ENCODE results near the gene IGLL5.
A peak's percentile ranks its signal among the peaks of the same experiment; 100 is the strongest.

Gene IGLL5

GRCh38 chr22:22933807-22934542, 46.4 kb downstream of the IGLL5 start:
- TF ChIP-seq CTCF (IDR thresholded peaks at IDR 0.05; ENCODE audit: low read depth, low read length) (no peak), EZH2phosphoT487 (IDR thresholded peaks at IDR 0.05; ENCODE audit: low read depth) (no peak)
- H3K4me2 ChIP-seq (ENCODE audit: low read length) = 0 out of 2 replicates have a peak overlapping the region, but pooled peaks have one; percentile 57
- no peak overlapping the region for H2AFZ ChIP-seq (ENCODE audit: low read depth, low read length)
- H3K4me1 ChIP-seq (ENCODE audit: low read length) = peaks cover 97% of the 10 kb centered on the region
- no peaks in the 10 kb centered on the region for H3K9me3 ChIP-seq (ENCODE audit: insufficient read depth, low read length)
- peaks cover 21% of the 10 kb centered on the region for H3K36me3 ChIP-seq (replicated peaks; ENCODE audit: low read depth, low read length)
- H3K27me3 ChIP-seq (ENCODE audit: low read depth, low read length) = no peaks in the 10 kb centered on the region
- H3K4me3 ChIP-seq (ENCODE audit: low read length) = no peak overlapping the region
- H3K9ac ChIP-seq (ENCODE audit: low read length) = peak overlapping the region; percentile 94
- H4K20me1 ChIP-seq (ENCODE audit: insufficient read depth, low read length) = no peaks in the 10 kb centered on the region
- peak overlapping the region; percentile 92 for H3K27ac ChIP-seq (ENCODE audit: low read length)
- H3K79me2 ChIP-seq (ENCODE audit: low read length) = peaks cover 95% of the 10 kb centered on the region

GRCh38 chr22:22934543-22935055, 47.0 kb downstream of the IGLL5 start:
- Histone ChIP-seq H3K27me3 (ENCODE audit: low read depth, low read length) (no peaks in the 10 kb centered on the region), H3K36me3 (replicated peaks; ENCODE audit: low read depth, low read length) (peaks cover 21% of the 10 kb centered on the region), H3K9me3 (ENCODE audit: insufficient read depth, low read length) (no peaks in the 10 kb centered on the region), H3K9ac (ENCODE audit: low read length) (peak overlapping the region; percentile 94), H3K27ac (ENCODE audit: low read length) (peak overlapping the region; percentile 92), H3K4me3 (ENCODE audit: low read length) (no peak overlapping the region), H3K79me2 (ENCODE audit: low read length) (peaks cover 95% of the 10 kb centered on the region), H3K4me2 (ENCODE audit: low read length) (peak overlapping the region; percentile 57), H3K4me1 (ENCODE audit: low read length) (peaks cover 97% of the 10 kb centered on the region), H4K20me1 (ENCODE audit: insufficient read depth, low read length) (no peaks in the 10 kb centered on the region), H2AFZ (ENCODE audit: low read depth, low read length) (no peak overlapping the region)
- no peak for TF ChIP-seq EZH2phosphoT487 (IDR thresholded peaks at IDR 0.05; ENCODE audit: low read depth)
- no peak for TF ChIP-seq CTCF (IDR thresholded peaks at IDR 0.05; ENCODE audit: low read depth, low read length)

GRCh38 chr22:22935056-22935545, 47.5 kb downstream of the IGLL5 start:
- Histone ChIP-seq H3K9ac (ENCODE audit: low read length) (peak overlapping the region; percentile 94), H3K4me2 (ENCODE audit: low read length) (peak overlapping the region; percentile 57), H3K27me3 (ENCODE audit: low read depth, low read length) (no peaks in the 10 kb centered on the region), H2AFZ (ENCODE audit: low read depth, low read length) (no peak overlapping the region), H3K9me3 (ENCODE audit: insufficient read depth, low read length) (no peaks in the 10 kb centered on the region), H3K36me3 (replicated peaks; ENCODE audit: low read depth, low read length) (peaks cover 21% of the 10 kb centered on the region), H4K20me1 (ENCODE audit: insufficient read depth, low read length) (no peaks in the 10 kb centered on the region), H3K4me1 (ENCODE audit: low read length) (peaks cover 97% of the 10 kb centered on the region), H3K79me2 (ENCODE audit: low read length) (peaks cover 95% of the 10 kb centered on the region), H3K4me3 (ENCODE audit: low read length) (peak overlapping the region; percentile 11; the same call in 1 of the 2 replicates), H3K27ac (ENCODE audit: low read length) (peak overlapping the region; percentile 92)
- no peak for TF ChIP-seq CTCF (IDR thresholded peaks at IDR 0.05; ENCODE audit: low read depth, low read length)

- Histone ChIP-seq H4K20me1 (ENCODE audit: insufficient read depth, low read length) (no peaks in the 10 kb centered on the region), H3K36me3 (replicated peaks; ENCODE audit: low read depth, low read length) (peaks cover 21% of the 10 kb centered on the region), H3K4me2 (ENCODE audit: low read length) (peak overlapping the region; percentile 57), H3K27ac (ENCODE audit: low read length) (peak overlapping the region; percentile 92), H3K4me3 (ENCODE audit: low read length) (peak overlapping the region; percentile 11; the same call in 1 of the 2 replicates), H3K79me2 (ENCODE audit: low read length) (peaks cover 95% of the 10 kb centered on the region), H3K9ac (ENCODE audit: low read length) (peak overlapping the region; percentile 94), H3K4me1 (ENCODE audit: low read length) (peaks cover 97% of the 10 kb centered on the region), H3K27me3 (ENCODE audit: low read depth, low read length) (no peaks in the 10 kb centered on the region), H2AFZ (ENCODE audit: low read depth, low read length) (no peak overlapping the region), H3K9me3 (ENCODE audit: insufficient read depth, low read length) (no peaks in the 10 kb centered on the region)
- TF ChIP-seq EZH2phosphoT487 (IDR thresholded peaks at IDR 0.05; ENCODE audit: low read depth) = no peak
- peak; percentile 94 for TF ChIP-seq CTCF (IDR thresholded peaks at IDR 0.05; ENCODE audit: low read depth, low read length)
These were observed 48.0 kb downstream of the IGLL5 start for GRCh38 chr22:22935546-22936157.
